H9 (cell line): ENCODE data around the gene MOCS1. TPM values are rescaled to one million over a fixed set of nuclear protein-coding genes. Genes with fewer than 3 reads are reported as not detected.

ENCODE experiments used
- DNase-seq: peaks from one replicate; pipeline ENCODE4 v3.0.0-alpha.2; 2017
- H2AFZ ChIP-seq: one replicate; pipeline ENCODE4 v1.6.1; 2013; ENCODE audit warnings: mild to moderate bottlenecking, low read length, control low read depth, moderate library complexity
- H2AK5ac ChIP-seq: 2 replicates; pipeline ENCODE4 v1.6.1; 2013; ENCODE audit warnings: low read length, control low read depth, mixed read lengths; ENCODE audit not compliant: insufficient read length
- H2BK120ac ChIP-seq: one replicate; pipeline ENCODE4 v1.6.1; 2013; ENCODE audit warnings: low read depth, mild to moderate bottlenecking, low read length, control low read depth, inconsistent platforms; ENCODE audit not compliant: poor library complexity, severe bottlenecking
- H2BK12ac ChIP-seq: 2 replicates; pipeline ENCODE4 v1.6.1; 2013; ENCODE audit warnings: low read length, control low read depth, mixed read lengths, low read depth; ENCODE audit not compliant: insufficient read length
- H2BK15ac ChIP-seq: 2 replicates; pipeline ENCODE4 v1.6.1; 2013; ENCODE audit warnings: low read depth, low read length, control low read depth
- H2BK20ac ChIP-seq: one replicate; pipeline ENCODE4 v1.6.1; 2013; ENCODE audit warnings: low read depth, mild to moderate bottlenecking, low read length, control low read depth, inconsistent platforms; ENCODE audit not compliant: poor library complexity, severe bottlenecking
- H2BK5ac ChIP-seq: 2 replicates; pipeline ENCODE4 v1.6.1; 2013; ENCODE audit warnings: low read length, control low read depth, mixed read lengths; ENCODE audit not compliant: insufficient read length
- H3K14ac ChIP-seq: 2 replicates; pipeline ENCODE4 v1.6.1; 2013; ENCODE audit warnings: low read length, control low read depth; ENCODE audit not compliant: insufficient read depth
- H3K18ac ChIP-seq: 2 replicates; pipeline ENCODE4 v1.6.1; 2013; ENCODE audit warnings: low read depth, mild to moderate bottlenecking, mixed read lengths, low read length, control low read depth; ENCODE audit not compliant: insufficient read length
- H3K23ac ChIP-seq: 2 replicates; pipeline ENCODE4 v1.6.1; 2013; ENCODE audit warnings: low read length, control low read depth, mixed read lengths, low read depth; ENCODE audit not compliant: insufficient read length
- H3K23me2 ChIP-seq: 2 replicates; pipeline ENCODE4 v1.6.1; 2013; ENCODE audit warnings: low read depth, mild to moderate bottlenecking, mixed read lengths, low read length, control low read depth; ENCODE audit not compliant: insufficient read length, poor library complexity, severe bottlenecking
- H3K27ac ChIP-seq: 2 replicates; pipeline ENCODE4 v1.5.1; 2013; ENCODE audit warnings: low read length, control low read depth, mixed read lengths, low read depth; ENCODE audit not compliant: insufficient read length
- H3K27me3 ChIP-seq: 2 replicates; pipeline ENCODE4 v1.6.1; 2013; ENCODE audit warnings: low read length, control low read depth, inconsistent platforms; ENCODE audit not compliant: insufficient read depth
- H3K4ac ChIP-seq: 2 replicates; pipeline ENCODE4 v1.6.1; 2013; ENCODE audit warnings: low read depth, mild to moderate bottlenecking, control low read depth, inconsistent platforms, low read length, moderate library complexity
- H3K4me1 ChIP-seq: 2 replicates; pipeline ENCODE4 v1.6.1; 2013; ENCODE audit warnings: low read length, control low read depth, inconsistent platforms; ENCODE audit not compliant: insufficient read depth
- H3K4me2 ChIP-seq: 2 replicates; pipeline ENCODE4 v1.6.1; 2013; ENCODE audit warnings: low read length, control low read depth, mixed read lengths; ENCODE audit not compliant: insufficient read length, insufficient read depth
- H3K56ac ChIP-seq: 2 replicates; pipeline ENCODE4 v1.6.1; 2013; ENCODE audit warnings: low read depth, mild to moderate bottlenecking, mixed read lengths, low read length, control low read depth; ENCODE audit not compliant: insufficient read length
- H3K79me1 ChIP-seq: 2 replicates; pipeline ENCODE4 v1.6.1; 2013; ENCODE audit warnings: low read depth, mild to moderate bottlenecking, moderate library complexity, low read length, control low read depth, inconsistent platforms; ENCODE audit not compliant: insufficient read depth, poor library complexity, severe bottlenecking
- H3K79me2 ChIP-seq: 2 replicates; pipeline ENCODE4 v1.6.1; 2013; ENCODE audit warnings: low read length, control low read depth, inconsistent platforms; ENCODE audit not compliant: insufficient read depth
- H3K9ac ChIP-seq: 2 replicates; pipeline ENCODE4 v1.6.1; 2013; ENCODE audit warnings: low read length, control low read depth, mixed read lengths; ENCODE audit not compliant: insufficient read length; ENCODE audit errors: extremely low read depth
- H3K9me3 ChIP-seq: one replicate; pipeline ENCODE4 v1.6.1; 2013; ENCODE audit warnings: low read depth, low read length, inconsistent platforms; ENCODE audit not compliant: control insufficient read depth
- H3T11ph ChIP-seq: one replicate; pipeline ENCODE4 v1.6.1; 2013; ENCODE audit warnings: mild to moderate bottlenecking, low read length, control low read depth, inconsistent platforms
- H4K20me1 ChIP-seq: one replicate; pipeline ENCODE4 v1.6.1; 2013; ENCODE audit not compliant: control insufficient read depth, insufficient read length, insufficient read depth
- H4K5ac ChIP-seq: 2 replicates; pipeline ENCODE4 v1.6.1; 2013; ENCODE audit warnings: low read depth, mild to moderate bottlenecking, mixed read lengths, low read length, control low read depth; ENCODE audit not compliant: insufficient read length
- H4K8ac ChIP-seq: replicated peaks from 2 replicates; pipeline ENCODE4 v1.6.1; 2013; ENCODE audit warnings: low read length, control low read depth, mixed read lengths, low read depth; ENCODE audit not compliant: insufficient read length
- H4K91ac ChIP-seq: 2 replicates; pipeline ENCODE4 v1.6.1; 2013; ENCODE audit warnings: low read depth, mild to moderate bottlenecking, moderate library complexity, mixed read lengths, low read length, control low read depth; ENCODE audit not compliant: insufficient read length
- H3K27ac Mint-ChIP-seq, 3 experiments: 2 replicates in 2 of 3; 3 replicates in 1 of 3; pipeline ENCODE4 v1.8.0; 2020 to 2021; ENCODE audit warnings: mixed read lengths in 3 of 3, mild to moderate bottlenecking in 1 of 3, moderate library complexity in 1 of 3
- H3K27me3 Mint-ChIP-seq: 2 replicates; pipeline ENCODE4 v1.8.0; 2021; ENCODE audit warnings: low read depth, mild to moderate bottlenecking, moderate library complexity, mixed read lengths
- H3K36me3 Mint-ChIP-seq, 3 experiments: 2 replicates in 2 of 3; 3 replicates in 1 of 3; pipeline ENCODE4 v1.8.0; 2020 to 2021; ENCODE audit warnings: low read depth in 3 of 3, mixed read lengths in 3 of 3; ENCODE audit not compliant: insufficient read depth in 1 of 3
- H3K4me1 Mint-ChIP-seq, 2 experiments: 2 replicates each; pipeline ENCODE4 v1.8.0; 2020; ENCODE audit warnings: mixed read lengths in 2 of 2
- H3K4me3 Mint-ChIP-seq, 2 experiments: 2 replicates in 1 of 2; 3 replicates in 1 of 2; pipeline ENCODE4 v1.8.0; 2020 to 2021; ENCODE audit warnings: mild to moderate bottlenecking in 2 of 2, mixed read lengths in 2 of 2, moderate library complexity in 1 of 2
- H3K9me3 Mint-ChIP-seq, 2 experiments: 2 replicates in 1 of 2; 3 replicates in 1 of 2; pipeline ENCODE4 v1.8.0; 2020; ENCODE audit warnings: mild to moderate bottlenecking in 2 of 2, mixed read lengths in 2 of 2, moderate library complexity in 1 of 2
- WGBS: extraction: QIAGEN DNeasy Blood & Tissue Kit; methylation state at CpG from one replicate; pipeline ENCODE4 v1.1.7; 2013; ENCODE audit warnings: missing lambda C conversion rate, low lambda C conversion rate, mixed read lengths; ENCODE audit not compliant: insufficient read length; ENCODE audit errors: extremely low coverage; 5-methylcytosine and 5-hydroxymethylcytosine counted together
- total RNA-seq: library from RNA; stranded (reverse); gene quantifications from 2 replicates; pipeline ENCODE4 v1.2.1, GENCODE V29; 2021
- TF ChIP-seq, protein P1 (sequence below): fragments of 200-600 bp; sonication (generic); conservative IDR thresholded peaks from 3 replicates; pipeline ENCODE4 v1.8.0; 2021; ENCODE audit warnings: antibody characterized with exemption, mild to moderate bottlenecking

The MOCS1 gene
- total RNA-seq, 1 experiment from 2014 or later, result 15.2 TPM

DNA sequence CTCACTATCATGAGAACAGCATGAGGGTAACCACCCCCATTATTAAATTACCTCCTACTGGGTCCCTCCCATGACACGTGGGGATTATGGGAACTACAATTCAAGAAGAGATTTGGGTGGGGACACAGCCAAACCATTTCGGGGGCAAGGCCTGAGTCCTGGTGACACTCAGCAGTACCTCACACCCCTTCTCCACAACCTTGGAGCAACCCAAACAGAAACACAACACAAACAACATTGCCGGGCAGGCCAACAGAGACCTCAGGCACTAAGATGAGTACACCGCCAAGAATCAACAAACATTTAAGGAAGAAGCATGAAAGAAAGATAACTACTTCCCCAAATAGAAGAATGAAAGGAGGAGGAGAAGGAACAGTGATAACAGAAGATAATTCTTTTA lies 16.9 kb downstream of the MOCS1 start:
- Histone ChIP-seq H2BK20ac (no peak overlapping the region), H3K4me1 (no peaks in the 10 kb centered on the region), H3K9me3 (no peaks in the 10 kb centered on the region), H2BK15ac (no peak overlapping the region), H2AFZ (no peak overlapping the region), H3K56ac (no peak overlapping the region), H3K27me3 (no peaks in the 10 kb centered on the region), H3K18ac (no peak overlapping the region), H3K4me2 (no peak overlapping the region), H4K5ac (no peak overlapping the region), H3K27ac (no peak overlapping the region), H2BK120ac (no peak overlapping the region), H3K23me2 (no peaks in the 10 kb centered on the region), H3T11ph (no peak overlapping the region), H3K9ac (no peak overlapping the region), H2BK5ac (no peak overlapping the region), H2BK12ac (no peak overlapping the region), H3K79me1 (no peaks in the 10 kb centered on the region), H3K79me2 (no peaks in the 10 kb centered on the region), H3K4ac (no peak overlapping the region), H2AK5ac (no peak overlapping the region), H4K8ac (no peak overlapping the region), H4K91ac (no peak overlapping the region), H3K14ac (no peak overlapping the region), H4K20me1 (no peaks in the 10 kb centered on the region), H3K23ac (no peak overlapping the region)
- no peak for DNase-seq
- no CpG with 5 or more reads among the region's 4 CpGs for WGBS
- no peak overlapping the region; a peak in 1 of 7 replicates for H3K27ac Mint-ChIP-seq
- H3K27me3 Mint-ChIP-seq, result no peaks in the 10 kb centered on the region
- peaks cover 2 to 8% of the 10 kb centered on the region in 2 experiments for H3K4me1 Mint-ChIP-seq
- no peak overlapping the region for H3K4me3 Mint-ChIP-seq
- no peaks in the 10 kb centered on the region for H3K9me3 Mint-ChIP-seq
- peaks cover 12 to 36% (median 32%) of the 10 kb centered on the region in 3 experiments for H3K36me3 Mint-ChIP-seq
- TF ChIP-seq, protein P1, sequence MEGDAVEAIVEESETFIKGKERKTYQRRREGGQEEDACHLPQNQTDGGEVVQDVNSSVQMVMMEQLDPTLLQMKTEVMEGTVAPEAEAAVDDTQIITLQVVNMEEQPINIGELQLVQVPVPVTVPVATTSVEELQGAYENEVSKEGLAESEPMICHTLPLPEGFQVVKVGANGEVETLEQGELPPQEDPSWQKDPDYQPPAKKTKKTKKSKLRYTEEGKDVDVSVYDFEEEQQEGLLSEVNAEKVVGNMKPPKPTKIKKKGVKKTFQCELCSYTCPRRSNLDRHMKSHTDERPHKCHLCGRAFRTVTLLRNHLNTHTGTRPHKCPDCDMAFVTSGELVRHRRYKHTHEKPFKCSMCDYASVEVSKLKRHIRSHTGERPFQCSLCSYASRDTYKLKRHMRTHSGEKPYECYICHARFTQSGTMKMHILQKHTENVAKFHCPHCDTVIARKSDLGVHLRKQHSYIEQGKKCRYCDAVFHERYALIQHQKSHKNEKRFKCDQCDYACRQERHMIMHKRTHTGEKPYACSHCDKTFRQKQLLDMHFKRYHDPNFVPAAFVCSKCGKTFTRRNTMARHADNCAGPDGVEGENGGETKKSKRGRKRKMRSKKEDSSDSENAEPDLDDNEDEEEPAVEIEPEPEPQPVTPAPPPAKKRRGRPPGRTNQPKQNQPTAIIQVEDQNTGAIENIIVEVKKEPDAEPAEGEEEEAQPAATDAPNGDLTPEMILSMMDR, result no peak
